NCI-H2196 treated with DMSO at 0.1 percent for 48 hours (cell line): ENCODE results near the gene SORBS1.
A peak's percentile ranks its signal among the peaks of the same experiment; 100 is the strongest.

Experiments used
- DNase-seq: peaks from one replicate; lab custom pipeline; 2025; ENCODE audit not compliant: unreplicated experiment; lab: John Stamatoyannopoulos, UW

SORBS1 gene

DNA sequence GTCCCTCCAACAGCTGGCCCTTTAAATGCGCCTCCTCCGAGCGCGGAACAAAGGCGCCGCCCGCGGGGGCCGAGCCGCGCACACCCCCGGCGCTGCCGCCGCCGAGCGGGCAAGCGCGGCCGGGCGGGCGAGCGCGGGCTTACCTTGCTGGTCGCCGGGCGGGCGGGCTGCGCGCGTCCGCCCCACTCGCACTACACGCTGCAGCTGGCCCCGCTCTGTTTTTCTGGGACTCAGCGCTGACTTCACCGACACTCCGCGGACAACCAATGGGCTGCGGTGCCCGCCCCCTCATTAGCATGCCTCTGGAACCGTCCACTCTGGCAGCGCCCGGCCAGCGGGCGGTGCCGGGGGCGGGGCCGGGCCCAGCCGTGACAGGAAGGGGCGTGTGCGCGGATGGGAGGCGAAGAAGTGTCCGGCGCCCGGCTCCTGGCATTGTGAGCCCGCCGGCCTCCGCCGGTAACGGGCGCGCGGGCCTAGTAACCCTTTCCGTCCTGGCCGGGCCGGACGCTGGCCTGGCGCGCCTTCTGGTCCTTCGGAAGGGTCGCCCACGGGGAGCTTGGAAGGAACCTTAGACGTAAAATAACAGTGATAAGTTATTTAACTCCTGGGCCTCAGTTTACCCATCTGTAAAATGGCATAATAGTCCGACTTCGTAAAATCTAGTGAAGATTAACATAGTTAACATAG lies at the start of gene SORBS1:
SORBS1 (minus strand) TSS at position 195 of the 687 bp plus-strand sequence. CDS start 120,236 bp downstream, outside the sequence.
- DNase-seq, result peak; percentile 74

DNA sequence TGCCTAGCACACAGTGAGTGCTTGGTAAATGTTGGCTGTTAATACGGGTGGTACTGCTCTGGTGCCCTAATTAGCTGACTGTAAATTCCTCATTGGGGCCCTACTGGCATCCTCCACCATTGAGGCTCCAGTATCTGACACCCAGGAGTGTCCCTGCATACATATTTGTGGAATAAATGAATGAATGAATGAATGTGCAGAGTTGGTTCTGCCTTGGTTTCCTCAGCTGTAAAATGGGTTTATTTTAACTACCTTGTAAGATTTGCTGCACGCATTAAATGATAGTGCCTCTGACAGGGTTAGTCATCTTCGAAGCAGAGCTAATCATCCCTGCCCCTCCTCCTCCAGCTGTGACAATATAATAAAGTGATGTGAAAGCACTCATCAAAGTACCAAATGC lies 49.6 kb upstream of the SORBS1 start:
- DNase-seq, result no peak

DNA sequence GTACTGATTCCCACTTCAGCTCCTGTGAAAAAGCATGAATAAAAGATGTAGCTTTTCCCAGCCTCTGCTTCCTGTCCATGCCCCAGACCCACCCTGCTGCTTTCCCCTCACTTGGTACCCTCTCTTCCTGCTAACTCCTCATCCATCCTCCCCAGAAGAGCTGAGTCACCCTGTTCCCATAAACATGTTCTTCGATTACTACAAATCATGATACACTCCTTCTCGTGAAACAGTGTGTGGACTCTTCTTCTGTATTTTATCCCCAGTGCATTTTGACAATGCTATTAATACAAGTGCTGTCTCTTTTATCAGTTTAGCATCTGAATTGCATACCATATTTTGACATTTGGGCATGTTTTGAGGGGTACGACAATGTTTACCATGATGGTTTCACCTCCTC lies 45.8 kb upstream of the SORBS1 start:
- DNase-seq, result no peak

DNA sequence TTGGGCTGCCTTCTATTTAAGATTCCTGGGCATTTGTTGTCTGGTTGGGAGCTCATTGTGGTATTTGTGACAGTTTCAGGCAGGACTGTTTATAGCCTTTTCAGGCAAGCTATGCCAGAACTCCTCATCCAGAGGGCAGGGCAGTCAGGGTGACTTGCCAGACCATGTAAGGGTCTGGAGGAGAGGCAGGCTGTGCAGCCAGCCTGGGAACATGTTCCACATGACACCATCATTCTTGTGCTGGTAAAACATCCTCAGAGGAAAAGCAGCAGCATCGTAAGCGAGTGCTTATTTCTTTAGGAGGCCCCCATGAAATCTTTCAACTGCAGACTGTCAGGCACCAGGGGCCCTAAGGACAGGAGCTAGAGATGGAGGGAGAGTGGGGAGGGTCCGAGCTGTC lies 44.0 kb upstream of the SORBS1 start:
- DNase-seq, result no peak

DNA sequence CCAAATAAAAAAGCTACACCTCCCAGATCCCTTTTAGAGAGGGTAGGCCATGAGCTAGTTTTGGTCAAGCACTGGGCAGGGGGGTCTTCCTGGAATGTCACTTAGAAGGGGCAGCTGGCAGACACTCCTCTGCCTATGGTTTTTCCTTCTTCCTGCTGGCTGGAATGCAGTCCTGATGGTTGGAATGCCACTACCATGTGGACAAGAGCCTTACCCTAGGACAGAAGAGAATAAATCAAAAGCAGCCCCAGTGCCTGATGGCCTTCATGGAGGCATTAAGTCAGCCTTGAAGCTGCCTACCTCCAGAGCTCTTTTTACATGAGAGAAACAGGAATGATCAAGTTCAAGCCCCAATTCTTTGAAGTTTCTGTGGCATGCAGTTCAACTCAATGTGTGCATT lies 43.5 kb upstream of the SORBS1 start:
- DNase-seq, result no peak

DNA sequence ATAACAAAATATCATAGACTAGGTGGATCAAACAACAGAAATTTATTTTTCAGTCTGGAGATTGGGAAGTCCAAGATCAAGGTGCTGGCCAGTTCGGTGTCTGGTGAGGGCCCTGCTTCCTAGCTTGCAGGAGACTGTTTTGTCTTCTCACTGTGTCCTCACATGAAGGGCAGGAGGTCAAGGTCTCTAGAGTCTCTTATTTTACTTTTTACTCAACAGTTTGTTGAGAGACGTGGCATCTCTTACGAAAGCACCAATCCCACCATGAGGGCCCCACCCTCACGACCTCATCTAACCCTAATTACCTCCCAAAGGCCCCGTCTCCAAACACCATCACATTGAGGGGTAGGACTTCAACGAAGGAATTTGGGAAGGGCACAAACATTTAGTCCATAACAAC lies 41.2 kb upstream of the SORBS1 start:
- DNase-seq, result no peak

DNA sequence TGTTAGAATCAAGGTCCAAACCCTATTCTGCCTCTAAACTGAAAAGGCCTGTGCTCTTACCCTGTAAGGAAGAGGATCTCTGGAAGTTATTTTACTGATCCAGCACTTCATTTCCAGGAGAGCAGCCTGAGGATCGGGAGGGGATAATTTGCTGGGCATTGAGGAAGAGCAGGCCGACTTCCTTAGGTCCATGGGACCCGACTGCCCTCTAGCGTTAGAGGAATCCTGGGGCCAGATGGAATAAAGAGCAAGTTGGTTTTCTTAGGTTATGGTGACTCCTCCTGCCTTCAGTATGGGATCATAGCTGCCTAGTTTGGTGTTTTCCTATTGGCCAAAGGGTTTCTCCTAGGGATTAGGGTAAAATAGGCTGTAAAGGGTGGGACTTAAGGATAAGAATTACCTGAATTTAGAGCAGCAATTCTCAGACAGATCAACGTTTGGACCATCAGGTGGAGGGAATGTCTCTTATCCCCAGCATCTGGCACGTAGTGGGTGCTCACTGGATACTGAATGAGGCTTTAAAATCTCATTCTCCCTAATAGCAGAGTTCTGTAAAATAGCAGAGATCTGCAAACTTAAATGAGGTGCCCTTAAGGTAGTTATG lies 40.0 kb upstream of the SORBS1 start:
- DNase-seq, result peak; percentile 34

DNA sequence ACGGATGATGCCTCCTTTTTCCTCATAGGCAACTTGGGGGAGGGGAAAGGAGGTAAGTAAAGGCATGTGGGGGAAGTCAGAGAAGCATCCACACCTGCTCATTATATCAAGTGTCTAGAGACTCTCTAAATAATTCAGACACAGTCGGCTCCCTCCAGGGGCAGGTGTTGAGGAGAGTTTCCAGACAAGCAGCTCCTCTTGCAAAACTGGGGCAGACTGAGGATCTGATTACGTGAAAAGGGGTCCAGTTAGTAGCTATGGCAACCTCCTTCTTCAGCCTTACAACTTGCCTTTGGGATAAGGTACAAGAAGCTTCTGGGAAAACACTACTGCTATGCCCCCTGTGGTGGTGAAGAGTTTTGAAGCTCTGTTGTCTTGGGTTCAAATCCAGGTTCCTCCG lies 39.0 kb upstream of the SORBS1 start:
- no peak for DNase-seq

DNA sequence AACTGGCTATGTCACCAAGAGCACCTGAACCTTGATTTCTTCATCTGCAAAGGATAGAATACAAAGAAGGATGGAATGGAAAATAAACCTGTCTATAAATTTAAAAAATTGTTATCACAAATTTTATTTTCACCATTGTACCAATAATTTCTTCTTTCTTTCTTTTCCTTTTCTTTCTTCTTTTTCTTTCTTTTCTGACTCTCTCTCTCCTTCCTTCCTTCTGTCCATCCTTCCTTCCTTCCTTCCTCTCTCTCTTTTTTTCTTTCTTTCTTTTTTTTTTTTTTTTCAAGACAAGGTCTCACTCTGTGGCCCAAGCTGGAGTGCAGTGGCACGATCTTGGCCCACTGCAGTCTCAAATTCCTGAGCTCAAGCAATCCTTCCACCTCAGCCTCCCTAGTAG lies 36.6 kb upstream of the SORBS1 start:
- no peak for DNase-seq

DNA sequence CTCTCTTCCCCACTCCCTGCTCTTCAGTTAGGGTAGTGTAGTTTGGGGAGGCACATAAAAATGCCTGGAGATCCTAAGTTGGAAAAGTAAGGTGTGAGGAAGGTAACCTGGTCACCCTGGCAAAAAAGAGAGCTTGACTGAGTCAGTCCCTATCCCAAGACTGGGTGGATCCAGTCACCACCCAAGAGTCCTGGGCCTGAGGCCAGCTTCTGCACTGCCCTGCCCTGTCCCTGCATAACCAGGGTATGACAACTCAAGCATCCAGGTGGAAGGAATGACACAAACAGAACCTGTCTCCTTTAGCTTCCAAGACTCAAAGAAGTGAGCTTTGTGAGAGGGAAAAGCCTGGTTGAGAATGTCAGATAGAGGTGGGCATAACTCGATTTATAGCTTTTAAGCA lies 26.9 kb upstream of the SORBS1 start:
- no peak for DNase-seq

DNA sequence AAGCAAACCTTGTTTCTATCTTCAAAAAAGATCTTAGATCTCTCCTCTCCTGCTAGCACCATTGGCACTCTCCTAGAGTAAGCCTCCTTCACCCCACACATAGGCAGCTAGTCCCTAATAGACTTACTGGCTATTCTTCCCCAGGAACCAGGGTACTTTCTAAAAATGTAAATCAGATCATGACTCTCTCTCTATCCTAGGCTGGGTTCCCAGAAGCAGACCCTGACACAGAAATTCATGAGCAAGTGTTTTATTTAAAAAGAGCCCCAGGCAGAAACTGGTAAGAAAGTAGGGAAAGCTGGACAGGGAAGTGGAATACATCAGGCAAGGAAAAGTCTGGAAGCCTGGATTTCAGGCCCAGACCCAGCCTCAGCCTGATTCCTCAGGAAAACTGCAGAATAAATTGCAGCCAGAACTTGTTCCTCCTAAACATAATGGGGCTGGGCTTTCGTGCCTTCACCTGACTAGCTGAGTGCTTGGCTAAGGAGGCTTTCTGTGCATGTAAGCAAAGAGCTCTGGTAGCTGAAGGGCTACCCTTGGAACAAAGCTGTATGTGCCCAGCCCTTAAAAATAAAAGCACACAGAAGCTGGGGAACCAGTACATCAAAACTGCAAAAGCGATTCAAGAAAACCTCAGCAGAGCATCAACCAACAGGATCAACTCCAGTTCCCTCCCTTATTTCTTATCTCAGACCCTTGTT lies 18.8 kb upstream of the SORBS1 start:
- no peak for DNase-seq

DNA sequence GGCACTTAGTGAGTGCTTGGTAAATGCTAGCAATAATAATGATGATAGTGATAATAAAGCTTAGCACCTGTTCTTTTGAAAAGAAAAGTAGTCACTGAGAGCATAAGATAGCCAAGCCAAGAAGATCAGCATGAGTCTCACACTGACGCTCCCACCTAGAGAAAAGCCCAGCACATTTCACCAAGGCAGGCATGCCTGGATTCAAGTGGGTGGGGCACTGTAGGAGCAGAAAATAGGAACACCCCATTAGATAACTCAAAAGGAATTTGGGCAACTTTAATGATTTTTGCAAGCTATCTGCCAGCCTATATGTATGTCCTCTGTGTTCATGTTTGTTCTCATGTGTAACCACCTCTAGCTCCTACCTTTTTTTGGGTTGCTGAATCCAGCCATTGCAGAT lies 18.1 kb upstream of the SORBS1 start:
- DNase-seq, result no peak

DNA sequence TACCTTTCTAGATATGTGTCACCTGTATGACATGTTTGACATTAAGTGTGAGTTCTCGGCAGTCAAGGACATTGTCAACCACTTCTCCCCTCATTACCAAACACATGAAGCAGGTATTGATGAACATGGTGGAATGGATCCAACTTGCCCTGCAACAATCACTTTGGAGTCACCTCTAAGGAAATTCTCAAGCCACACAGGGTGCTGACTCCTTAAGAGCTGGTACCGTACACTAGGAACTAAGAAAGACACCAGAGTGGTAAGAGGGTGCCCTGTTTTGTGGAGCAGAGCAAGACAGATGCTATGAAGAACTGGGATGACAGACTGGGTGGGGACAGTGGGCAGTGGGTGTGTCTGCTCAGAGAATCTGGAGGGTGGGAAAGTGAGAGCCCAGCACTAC lies 17.4 kb upstream of the SORBS1 start:
- DNase-seq, result no peak

DNA sequence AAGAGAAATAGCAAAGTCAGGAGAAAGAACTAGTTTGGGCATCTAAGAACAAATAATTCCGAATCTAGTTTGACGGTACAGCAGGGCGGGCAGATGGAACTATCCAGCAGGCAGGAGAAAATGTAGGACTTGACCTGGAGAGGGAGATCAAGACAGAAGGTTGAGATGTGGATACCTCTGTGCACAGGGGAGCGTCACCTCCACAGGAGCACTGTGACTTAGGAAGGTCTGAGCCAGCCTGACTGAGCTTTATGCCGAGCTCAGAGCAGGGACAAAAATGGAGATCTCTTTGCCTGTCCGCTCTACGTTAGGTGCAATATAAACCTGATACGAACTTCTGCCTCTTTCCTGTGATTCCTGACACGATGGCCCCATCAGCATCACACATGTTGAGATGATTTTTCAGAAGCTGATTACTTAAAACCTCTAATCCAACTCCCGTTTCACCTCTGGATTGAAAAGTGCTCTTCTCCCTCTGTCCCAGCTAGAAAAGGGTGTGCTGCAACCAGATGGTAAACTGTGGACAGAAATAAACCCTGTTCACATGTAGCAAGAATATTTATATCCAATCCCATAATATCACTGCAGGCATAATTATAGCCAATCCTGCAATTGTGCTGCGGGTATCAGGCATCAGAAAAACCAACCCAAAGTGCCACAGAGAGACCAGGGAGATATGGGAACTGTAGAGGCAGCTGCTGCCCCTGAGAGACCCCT lies 13.6 kb upstream of the SORBS1 start:
- no peak for DNase-seq

DNA sequence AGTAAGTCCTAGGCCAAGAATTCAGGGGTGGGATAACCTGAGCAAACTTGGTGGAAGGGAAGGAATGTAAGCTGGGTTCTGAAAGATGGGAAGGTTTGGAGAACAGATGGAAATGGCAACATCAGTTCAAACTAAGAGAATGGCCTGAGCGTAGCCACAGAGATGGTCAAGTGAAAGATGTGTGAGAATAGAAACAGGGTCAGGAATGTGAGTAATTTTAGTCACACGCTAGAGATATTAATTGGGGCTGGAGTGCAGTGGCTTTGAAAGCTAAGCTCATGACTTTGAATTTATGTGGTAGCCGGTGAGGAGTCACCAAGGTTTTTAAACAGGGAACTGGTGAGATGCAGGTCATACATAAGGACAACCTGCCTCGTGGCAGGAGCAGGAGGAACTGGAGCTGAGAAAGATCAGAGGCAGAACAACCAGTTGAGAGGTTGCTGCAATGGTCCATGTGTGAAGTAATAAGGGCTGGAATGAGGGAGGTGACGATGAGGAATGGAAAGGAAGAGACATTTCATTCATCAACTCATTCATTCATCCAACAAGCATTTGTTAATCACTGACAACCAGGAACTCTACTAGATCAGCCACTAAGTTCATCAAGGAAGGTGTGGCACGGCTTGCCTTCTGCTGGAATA lies 12.9 kb upstream of the SORBS1 start:
- DNase-seq, result no peak

DNA sequence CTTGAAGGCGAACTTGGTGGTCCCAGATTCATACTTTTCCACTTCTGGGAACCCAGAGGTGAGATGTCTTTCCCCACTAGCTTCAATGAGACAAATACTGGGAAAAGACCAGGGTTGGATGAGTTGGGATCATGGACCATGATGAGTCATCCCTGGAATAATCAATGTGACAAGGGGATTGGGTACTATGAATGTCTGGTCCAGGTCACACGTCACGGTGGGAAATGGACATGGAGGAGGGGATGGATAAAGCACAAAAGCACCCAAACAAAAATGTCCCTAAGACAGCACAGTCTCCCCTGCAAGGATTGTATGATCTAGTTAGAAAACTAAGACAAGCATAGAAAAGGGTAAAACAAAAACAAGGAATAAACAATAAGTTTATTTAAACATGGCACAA lies 12.4 kb upstream of the SORBS1 start:
- no peak for DNase-seq

DNA sequence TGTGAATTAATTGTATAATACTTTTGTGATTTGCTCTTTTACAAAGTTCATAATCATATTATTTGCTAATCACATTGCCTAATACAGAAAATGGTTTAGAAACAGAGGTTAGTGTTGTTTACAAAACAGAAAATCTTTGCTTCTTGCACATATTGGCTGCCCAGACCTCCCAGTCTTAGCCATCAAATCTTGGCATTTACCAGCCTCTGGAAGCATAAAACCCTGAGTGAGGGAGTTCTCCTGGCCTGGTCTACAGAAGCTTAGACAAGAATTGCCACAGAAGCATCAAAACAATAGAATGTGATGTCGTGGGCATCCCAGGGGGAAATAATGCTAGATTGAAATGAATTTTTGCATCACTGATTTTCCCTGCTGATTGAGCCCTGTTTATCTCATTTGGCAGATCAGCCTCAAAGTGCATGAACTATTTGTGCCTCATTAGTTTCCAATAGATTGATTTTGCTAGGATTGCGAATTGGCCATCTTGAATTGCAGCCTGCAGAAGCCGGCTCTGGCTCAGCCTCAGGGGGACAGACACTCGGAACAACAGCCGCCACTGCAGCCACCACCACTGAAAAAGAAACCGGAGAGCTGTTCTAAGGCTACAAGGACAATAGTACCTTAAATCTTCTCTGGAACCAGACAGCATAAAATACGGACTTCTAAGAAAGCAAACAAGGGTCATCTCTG lies 11.1 kb upstream of the SORBS1 start:
- no peak for DNase-seq

DNA sequence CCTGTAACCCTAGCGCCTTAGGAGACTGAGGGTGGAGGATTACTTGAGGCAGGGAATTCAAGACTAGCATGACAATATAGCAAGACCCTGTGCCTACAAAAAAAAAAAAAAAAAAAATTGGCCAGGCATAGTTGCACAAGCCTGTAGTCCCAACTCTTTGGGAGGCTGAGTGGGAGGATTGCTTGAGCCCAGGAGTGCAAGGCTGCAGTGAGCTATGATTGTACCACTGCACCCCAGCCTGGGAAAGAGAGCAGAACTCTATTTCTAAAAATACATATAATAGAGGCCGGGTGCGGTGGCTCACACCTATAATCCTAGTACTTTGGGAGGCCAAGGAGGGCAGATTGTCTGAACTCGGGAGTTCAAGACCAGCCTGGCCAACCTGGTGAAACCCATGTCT lies 10.2 kb upstream of the SORBS1 start:
- DNase-seq, result no peak

DNA sequence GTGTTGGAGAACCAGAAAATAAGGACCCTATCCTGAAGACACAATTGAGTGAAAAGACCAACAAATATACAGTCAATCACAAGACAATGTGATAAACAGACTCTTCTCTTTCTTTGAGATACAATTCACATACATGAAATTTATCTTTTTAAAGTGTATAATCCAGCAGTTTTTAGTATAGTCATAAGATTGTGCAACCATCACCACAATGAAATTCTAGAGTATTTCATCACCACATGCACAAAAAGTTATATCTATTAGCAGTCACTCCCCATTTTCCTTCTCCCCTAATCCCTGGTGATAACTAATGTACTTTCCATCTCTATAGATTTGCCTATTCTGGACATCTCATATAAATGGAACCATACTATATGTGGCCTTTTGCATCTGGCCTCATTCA lies 8.2 kb upstream of the SORBS1 start:
- DNase-seq, result no peak

DNA sequence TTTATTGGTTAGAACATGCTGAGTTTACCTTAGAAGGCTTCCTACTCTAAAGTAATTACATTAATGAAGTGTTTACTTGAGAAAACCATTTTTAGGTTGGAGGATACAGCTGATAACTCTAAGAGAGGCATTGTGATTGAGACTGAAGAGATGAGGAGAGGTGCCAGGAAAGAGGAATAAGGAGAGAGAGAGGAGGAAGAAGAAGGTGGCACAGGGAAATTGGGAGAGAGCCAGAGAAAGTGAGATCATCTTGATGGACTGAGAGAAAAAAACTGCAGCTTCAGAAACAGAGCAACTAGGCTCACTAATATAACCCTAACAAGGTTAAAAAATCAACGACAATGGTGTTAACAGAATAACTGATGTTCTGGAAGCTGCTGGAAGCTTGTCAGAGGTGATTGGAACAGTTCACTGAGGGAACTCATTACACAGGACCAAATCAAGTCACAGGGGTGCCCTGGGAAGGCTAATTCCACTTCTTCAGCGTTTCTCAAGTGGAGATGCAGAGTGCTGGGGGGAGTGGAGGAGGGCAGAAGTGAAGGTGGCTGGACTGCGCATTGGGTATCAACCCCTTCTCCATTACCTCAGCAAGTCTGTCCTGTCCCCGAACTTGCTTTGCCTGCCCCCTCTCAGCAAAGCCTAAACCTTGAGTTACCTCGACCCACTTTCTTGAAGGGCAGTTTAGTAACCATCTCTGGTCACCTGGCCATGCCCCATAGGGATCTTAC lies 6.9 kb upstream of the SORBS1 start:
- DNase-seq, result no peak
